IPS-18c (cell line): ENCODE measurements around the gene CC2D2A.

Experiments used
- H3K4me3 ChIP-seq: 2 replicates; pipeline ENCODE4 v1.7.0; 2013; ENCODE audit warnings: low read depth, mild to moderate bottlenecking, low read length, moderate library complexity; ENCODE audit not compliant: insufficient read depth
- H3K9me3 ChIP-seq: one replicate; pipeline ENCODE4 v1.6.1; 2013; ENCODE audit warnings: mild to moderate bottlenecking, low read length, moderate library complexity; ENCODE audit not compliant: control insufficient read depth, insufficient read depth

Gene CC2D2A

DNA sequence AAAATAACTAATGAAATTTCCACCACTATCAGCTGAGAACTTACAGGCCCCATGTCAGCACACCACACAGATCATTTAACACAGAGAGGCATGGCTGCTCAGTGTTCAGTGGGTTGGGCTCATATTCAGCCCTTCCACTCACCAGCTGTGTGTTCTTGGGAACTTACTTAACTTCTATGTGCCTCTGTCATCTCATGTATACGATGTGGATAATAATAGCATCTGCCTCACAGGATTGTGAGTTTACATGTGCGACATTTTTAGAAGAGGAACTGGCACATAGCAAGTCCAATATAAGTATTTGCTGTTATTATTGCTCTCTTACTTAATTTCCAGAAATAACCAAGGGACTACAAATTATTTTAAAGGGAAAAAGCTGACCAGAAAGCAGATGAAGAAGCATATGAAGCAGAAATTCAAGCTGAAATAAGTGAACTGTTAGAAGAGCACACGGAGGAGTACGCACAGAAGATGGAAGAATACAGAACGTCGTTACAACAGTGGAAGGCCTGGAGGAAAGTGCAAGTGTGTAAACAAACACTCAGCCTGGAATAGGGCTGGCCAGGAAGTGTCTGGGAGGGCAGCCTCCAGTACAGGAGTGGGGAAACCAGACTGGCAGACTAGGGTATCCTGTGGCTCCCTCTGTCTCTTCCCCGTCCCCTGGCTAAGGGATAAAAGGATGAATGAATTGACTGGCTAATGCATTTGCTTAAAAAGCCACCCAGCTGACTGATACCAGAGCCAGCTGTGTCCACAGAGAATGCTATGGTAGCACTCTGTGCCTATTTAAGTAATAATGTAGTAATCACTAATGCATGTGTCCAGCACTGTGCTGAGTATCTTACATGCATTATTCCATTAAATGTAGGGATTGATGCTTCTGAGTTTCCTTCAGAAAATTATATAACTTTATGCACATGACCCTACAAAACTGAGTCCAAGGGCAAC is 67.1 kb downstream of the CC2D2A start:
- H3K9me3 ChIP-seq = no peaks in the 10 kb centered on the region
- no peak overlapping the region for H3K4me3 ChIP-seq

DNA sequence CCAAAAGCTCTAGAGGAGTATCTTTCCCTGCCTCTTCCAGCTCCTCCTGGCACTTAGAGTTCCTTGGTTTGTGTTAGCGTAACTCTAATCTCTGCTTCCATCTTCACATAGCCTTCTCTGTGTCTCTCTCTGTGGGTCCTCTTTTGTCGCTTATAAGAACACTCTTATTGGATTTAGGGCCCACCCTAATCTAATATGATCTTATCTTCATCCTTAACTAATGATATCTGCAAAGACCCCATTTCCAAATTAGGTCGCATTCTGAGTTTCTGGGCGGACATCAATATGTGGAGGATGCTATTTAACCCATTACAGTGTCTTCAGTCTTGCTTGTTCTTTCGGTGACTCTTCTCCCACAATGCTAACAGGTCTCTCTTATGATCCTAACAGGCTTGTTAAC is 72.3 kb downstream of the CC2D2A start:
- H3K9me3 ChIP-seq = no peaks in the 10 kb centered on the region
- no peak overlapping the region for H3K4me3 ChIP-seq

DNA sequence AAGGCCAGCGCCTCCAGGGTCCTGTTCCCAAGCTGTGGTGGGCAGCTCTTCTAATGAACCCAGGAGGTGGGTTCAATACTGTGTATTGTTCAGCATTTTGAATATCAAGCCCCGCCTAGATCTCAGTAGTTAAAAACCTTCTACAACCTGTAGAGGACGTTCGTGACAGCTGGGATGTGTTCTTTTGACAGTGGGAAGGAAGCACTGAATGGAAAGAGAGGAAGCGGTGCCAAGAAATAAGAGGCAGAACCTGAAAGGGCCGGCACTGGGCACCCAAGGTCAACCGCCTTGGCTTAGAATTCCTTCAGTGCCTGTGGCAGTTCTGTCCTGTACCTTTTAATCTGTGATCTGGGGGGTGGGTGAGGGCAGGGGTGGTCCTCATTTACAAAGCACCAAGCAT is 73.1 kb downstream of the CC2D2A start:
- Histone ChIP-seq H3K9me3 (no peaks in the 10 kb centered on the region), H3K4me3 (no peak overlapping the region)

DNA sequence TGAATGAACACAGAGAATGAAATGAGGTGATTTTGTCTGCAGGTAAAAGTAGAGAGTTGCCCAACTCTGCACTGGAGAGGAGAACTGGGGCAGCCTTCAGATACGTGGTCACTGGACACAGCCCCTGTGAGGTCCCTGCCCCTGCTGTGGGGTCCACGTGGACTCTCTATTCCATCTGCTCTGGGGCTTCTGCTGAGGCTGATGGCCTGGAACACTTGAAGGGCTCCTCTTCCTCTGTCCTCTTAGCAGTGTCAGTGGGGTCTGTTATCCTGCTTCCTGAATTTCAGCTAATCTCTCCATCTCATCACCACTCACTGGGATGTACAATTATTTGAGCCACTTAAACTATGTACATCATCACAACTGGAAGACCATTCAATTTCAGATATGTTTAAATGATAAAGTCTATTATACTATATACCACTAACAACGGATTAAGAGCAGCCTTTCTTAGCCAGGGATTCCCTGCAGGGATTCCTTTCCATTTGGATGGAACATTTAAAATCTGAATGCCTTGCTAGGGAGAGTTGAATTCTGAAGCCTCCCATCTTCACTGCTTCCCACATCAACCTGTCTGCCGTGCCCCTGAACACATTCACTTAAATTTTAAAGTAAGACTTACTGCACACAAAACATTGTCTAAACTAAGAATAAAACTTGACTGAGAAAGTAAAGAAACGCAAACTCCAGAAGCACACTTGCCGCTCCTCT is 74.0 kb downstream of the CC2D2A start:
- H3K4me3 ChIP-seq = no peak overlapping the region
- no peaks in the 10 kb centered on the region for H3K9me3 ChIP-seq

DNA sequence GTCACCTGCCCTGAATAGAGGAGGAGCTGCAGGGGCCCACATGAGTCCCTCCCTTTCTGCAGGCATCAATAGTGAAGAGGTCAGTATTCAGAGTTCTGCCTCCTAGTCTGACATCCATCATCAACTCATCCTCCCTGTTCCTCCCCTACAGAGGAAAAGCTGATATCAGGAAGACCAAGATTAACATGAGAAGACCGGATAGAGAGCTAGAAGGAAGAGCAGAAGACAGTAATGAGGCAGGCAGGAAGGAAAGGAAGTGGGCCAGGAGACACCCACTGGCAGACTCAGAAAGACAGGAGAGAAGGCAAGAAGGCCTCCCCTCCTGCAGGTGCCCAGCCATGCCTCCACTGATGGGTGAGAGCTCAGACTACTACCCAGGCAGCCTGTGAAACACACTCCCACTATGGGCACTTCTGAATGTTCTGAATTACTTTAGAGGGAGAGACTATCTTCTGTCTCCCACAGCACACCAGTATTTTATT is 74.6 kb downstream of the CC2D2A start:
- no peak overlapping the region for H3K4me3 ChIP-seq
- no peaks in the 10 kb centered on the region for H3K9me3 ChIP-seq

DNA sequence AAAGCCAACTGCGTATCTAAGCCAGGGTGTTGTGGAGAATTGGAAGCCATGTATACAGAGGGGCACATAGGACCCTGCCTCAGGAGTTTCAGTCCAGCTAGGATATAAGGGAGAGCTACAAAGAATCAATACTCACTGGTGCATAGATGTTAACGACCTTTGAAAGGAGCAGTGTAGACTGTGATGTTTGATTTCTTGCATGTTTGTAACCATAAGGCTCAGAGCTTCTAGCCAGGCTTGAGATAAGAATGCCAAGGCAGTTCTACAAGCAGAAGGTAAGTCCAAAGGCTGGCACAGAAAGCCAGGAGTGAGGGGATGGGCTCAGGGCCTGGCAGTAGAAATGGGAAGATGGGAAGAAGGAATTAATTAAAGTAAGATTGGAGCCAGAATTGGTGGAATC is 75.7 kb downstream of the CC2D2A start:
- H3K4me3 ChIP-seq = no peak overlapping the region
- no peaks in the 10 kb centered on the region for H3K9me3 ChIP-seq

DNA sequence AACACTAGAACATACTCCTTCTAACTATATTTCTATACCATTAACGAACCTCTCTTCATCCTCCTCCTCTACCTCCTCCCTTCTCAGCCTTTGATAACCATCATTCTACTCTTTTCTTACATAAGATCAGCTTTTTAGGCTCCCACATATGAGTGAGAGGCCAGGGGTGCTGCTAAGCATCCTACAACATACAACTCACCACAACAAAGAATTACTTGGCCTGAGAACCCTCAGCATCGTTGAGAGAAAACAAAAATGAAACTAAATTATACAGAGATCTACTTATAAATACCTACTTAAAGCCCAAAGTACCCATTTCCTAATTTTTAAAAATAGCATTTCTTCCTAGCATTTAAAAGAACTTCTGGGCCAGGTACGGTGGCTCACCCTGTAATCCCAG is 77.7 kb downstream of the CC2D2A start:
- H3K9me3 ChIP-seq = no peaks in the 10 kb centered on the region

DNA sequence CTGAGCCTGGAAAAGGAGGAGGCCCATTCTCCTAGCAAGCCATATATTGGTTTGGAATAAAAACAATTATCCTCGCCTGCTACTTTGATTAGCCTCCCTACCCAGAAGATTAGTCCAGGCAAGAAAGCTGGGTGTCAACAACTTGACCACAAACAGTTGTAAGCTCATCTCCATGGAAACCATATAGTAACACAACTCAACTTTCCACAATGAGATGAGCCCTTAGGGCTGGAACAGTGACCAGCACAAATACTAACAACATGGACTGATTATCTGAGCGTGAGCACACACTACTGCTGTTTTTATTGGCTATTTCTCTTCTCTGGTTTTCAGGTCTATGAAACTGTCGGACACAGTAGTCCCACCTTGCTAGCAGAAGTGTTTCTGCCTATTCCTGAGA is 80.8 kb downstream of the CC2D2A start:
- H3K4me3 ChIP-seq = no peak overlapping the region
- H3K9me3 ChIP-seq = no peaks in the 10 kb centered on the region

More for the DNA sequence above, 77.7 kb downstream of the CC2D2A start:
- no peak overlapping the region for H3K4me3 ChIP-seq

DNA sequence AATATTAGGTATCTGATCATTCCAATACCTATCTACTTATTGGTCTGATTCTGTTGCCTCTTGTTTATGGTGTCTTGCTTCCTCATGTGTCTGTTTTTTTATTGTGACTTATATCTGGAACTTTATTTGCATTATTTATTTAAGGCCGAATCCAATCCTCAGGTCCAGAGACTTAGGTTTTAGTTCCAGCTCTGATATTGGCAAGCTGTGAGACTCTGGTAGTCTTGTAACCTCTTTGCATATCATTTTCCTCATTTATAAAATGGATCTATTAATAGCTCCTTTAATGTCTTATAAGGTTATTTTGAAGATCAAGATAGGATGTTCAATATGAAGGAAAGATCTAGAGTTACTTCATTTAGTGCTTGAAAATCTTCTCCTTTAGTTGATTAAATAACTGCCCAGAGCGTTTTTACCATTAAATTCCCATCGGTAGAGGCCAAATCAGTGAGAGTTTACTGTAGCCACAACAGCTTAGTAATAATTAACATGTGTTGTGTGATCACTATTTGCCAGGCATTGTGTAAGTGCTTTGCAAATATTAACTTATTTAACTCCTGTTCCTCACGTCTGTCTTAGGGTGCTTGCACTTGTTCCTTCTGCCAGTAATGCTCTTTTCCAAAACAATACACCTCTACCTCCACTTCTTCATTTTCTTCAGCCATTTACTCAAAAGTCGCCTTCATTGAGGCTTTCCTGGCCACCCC is 82.2 kb downstream of the CC2D2A start:
- Histone ChIP-seq H3K4me3 (no peak overlapping the region), H3K9me3 (no peaks in the 10 kb centered on the region)

DNA sequence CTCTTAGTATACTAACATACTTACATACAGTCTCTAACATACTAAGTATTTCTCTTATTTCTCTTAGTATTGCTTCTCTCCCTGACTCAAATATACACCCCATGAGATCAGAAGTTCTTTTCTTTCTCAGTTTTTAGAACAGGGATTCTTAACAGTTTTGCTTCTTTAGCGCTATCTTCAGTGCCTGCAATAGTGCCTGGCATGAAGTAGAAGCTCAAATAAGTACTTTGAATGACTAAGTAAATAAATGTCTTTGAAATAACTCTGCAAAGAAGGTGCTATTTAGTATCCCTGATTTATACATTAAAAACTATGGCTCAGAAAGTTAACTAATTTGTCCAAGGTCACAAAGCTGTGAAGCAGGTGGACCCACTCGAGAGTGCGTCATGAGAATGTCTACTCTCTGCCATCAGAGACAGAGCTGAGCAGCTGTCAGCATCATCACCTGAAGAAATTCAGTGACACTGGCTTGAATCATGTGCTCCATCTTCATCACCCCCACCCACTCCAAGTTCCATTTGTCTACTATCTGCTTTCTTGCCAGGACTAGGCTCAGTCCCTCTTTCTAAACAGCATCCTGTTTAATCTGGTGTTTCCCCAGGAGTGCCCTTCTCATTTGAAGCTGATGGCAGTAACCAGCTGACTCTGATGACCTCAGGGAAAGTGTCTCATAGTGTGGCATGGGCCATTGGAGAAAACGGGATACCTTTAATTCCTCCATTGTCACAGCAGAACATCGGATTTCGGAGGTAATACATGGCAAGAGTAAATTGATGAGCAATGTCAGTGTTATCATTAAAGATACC is 83.1 kb downstream of the CC2D2A start:
- Histone ChIP-seq H3K9me3 (no peaks in the 10 kb centered on the region), H3K4me3 (no peak overlapping the region)

DNA sequence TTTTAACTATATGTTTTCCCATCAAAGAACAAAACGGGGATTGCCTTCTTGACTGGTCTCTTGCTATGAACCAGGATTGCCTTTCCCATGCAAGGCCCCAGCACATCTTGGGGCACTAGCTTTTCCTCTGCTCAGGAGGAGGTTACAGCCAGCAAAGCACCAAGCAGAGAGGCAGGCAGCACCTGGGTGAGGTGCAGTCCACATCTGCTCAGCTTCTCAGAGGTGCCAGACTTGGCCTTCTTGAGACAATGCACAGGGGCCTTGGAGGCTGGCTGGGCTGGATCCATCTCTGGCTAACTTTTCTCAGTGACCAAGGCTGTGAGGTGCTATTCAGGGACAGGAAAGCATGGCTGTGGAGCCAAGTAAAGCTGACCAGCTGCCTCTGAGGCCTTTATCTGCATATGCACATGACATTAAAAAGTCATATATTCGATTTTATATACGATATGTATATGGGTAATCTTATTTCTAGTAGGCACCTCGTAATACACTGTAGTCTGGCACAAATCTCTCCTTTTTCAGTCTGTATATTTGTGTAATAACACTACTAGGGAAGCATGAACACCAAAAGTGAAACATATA is 86.9 kb downstream of the CC2D2A start:
- no peak overlapping the region for H3K4me3 ChIP-seq
- H3K9me3 ChIP-seq = no peaks in the 10 kb centered on the region

DNA sequence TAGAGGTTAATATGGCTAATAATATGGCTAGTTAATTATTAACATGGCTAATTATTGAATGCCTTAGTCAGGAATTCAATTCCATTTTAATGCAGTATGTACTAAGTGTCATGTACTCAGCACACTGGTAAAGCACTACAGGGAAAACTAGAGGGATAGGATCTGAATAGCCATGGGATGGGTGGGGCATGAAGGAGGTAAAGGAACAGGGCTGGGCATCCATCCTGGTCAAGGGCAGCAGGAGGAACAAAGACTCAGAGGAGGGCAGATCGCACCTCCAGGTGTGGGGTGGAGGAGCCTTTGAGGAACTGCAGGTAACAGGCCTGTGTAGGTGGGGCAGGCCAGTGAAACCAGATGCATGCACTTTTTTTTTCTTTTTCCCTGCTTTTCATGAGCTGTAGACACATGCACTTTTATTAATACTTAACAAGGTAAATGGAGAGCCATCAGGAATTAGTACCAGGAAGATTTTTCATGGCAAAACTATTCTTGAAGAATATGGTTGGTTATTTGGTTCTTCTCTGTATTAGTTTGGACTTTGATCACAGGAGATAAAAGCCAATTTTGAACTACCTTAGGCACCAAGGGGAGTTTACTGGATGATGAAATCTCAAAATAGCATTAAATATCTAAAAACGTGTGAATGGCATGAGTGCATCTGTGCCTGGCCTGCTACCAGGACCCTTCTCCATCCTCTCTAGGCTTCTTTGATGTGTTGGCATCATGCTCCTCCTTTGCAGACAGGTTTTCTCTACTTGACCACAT is 88.3 kb downstream of the CC2D2A start:
- Histone ChIP-seq H3K4me3 (no peak overlapping the region), H3K9me3 (no peaks in the 10 kb centered on the region)

DNA sequence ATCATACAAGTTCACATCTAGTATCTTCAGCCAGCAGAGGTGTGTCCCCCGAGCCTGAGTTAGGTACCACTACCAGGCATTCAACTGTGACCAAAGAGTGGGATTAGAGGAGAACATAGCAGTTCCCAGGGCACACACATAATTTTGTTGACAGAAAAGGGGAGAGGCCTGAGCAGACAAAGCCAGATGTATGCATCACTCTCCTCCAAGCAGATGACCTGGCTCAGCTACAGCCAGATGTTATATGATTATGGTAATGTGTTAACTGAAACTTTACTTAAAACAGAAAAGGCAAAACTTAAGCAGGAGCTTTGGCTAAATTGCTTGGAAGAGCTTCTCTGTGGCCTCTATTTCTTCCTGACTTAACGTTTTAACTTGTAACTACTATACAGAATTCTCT is 88.9 kb downstream of the CC2D2A start:
- Histone ChIP-seq H3K4me3 (no peak overlapping the region), H3K9me3 (no peaks in the 10 kb centered on the region)

DNA sequence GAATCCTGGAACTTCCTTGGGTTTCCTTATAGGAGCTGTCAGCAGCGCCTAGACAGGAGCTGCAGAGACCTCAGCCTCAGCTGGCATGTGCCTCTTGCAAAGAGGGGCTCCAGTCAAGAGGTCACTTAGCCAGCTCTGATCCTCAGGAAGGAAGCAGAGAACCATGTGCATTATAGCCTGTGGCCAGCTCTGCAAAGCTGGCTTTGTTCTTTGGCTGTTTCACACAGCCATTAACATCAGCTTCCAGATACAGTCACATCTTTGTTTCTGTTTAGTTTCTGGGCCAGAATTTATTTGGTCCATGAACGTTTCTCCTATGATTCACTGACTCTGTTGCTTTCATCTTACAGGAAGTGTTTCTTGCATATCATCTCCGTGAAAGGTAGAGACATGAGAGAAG is 92.4 kb downstream of the CC2D2A start:
- Histone ChIP-seq H3K9me3 (no peaks in the 10 kb centered on the region), H3K4me3 (no peak overlapping the region)

DNA sequence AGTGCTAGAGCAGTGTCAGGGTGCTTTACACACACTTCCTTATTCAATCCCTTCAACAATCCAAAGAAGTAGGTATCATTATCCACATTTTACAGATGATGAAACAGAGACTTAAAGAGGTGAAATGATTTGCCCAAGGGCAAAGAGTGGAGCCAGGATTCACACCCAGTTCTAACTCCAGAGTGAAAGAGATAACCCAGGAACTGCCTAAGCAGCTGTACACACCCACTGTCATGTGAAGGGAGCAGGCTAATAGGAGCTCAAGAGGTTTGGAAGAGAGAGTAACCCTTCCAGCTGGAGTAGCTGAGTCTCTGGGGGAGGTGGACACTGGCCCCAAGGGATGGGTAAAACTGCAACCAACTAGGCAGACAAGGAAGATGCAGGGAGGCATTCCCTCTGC is 92.9 kb downstream of the CC2D2A start:
- H3K4me3 ChIP-seq = no peak overlapping the region
- H3K9me3 ChIP-seq = no peaks in the 10 kb centered on the region

DNA sequence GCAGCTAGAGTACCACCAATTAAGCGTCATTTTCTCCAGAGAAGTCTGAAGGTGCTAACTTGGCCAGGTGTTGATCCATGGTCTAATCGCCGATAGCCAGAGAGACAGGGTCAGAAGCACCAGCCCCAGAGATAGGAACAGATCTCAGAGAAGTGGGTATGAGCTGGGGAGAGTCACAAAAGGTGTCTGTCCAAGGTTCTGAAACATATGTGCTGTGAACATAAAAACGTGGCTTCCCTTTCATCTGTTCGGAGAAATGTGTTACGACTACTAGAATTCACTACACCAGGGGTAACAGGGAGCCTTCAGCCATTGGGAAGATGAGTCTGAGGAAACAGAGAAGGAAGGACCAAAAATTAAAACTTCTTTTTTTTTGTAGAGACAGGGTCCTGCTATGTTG is 94.2 kb downstream of the CC2D2A start:
- H3K4me3 ChIP-seq = no peak overlapping the region
- H3K9me3 ChIP-seq = no peaks in the 10 kb centered on the region
